Erythroblast (primary cell): Measurements from ENCODE around the gene EYA3.

Experiments
- DNase-seq, 2 experiments: peaks; one replicate each; lab custom pipeline; 2025; lab: John Stamatoyannopoulos, UW
- GATA1 ChIP-seq: IDR thresholded peaks from 2 replicates; pipeline ENCODE4 v1.6.1; 2011; ENCODE audit warnings: low read depth, mild to moderate bottlenecking, control low read depth, low read length, moderate library complexity
- POLR2A ChIP-seq: IDR thresholded peaks from 2 replicates; pipeline ENCODE4 v1.6.1; 2011; ENCODE audit warnings: mild to moderate bottlenecking, low read length

EYA3 gene

GRCh38 chr1:28099050-28099769, 10.8 kb upstream of the EYA3 start:
- no peak for DNase-seq
- TF ChIP-seq POLR2A, result no peak
- TF ChIP-seq GATA1, result no peak

DNA sequence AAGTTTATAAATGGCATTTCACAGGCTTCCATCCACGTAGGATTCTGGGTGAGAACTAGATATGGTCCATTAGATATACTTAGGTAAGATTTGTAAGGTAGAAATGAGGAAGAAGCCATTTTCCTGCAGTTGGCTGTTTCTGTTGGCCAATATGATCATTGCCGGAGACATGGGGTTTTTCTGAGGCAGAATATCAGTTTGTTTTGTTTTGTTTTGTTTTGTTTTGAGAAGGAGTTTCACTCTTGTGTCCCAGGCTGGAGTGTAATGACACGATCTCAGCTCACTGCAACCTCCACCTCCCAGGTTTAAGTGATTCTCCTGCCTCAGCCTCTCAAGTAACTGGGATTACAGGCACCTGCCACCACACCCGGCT, 8.7 kb upstream of the EYA3 start:
- no peak for TF ChIP-seq GATA1
- no peak for TF ChIP-seq POLR2A
- DNase-seq, result no peak

DNA sequence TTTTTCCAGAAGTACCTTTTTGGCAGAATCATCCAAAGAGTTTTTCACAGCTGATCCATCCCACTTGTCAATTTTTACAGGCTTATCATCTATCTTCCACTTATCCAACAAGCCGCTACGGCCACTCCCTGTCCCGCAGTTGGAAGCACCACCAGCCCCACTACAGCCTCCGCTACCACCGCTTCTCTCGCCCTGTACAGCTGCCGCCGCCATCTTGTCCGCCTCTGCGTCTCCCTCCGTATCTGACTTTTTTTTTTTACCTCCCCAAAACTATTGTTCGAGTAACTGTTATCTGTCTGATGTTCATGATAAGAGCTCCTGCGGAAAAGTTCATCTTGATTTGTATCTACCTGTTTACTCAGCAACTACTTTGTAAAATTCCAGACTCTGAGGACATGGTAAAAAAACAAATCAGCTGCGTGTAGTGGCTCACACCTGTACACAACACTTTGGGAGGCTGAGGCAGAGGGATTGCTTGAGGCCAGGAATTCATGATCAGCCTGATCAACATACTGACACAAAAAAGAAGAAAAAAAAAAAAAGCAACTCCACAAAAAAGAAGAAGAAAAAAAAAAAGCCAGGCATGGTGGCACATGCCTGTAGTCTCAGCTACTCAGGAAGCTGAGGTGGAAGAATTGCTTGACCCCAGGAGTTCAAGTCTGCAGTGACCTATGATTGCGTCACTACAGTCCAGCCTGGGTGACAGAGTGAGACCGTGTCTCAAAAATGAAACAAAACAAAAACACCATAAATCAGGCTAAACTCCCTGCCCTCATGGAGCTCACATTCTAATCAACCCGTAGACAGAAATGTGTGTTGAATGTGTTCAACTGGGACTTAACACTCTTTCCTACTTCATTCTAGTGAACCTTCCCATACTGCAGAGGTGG, 8.0 kb upstream of the EYA3 start:
- no peak for DNase-seq
- TF ChIP-seq GATA1, result no peak
- TF ChIP-seq POLR2A, result no peak

DNA sequence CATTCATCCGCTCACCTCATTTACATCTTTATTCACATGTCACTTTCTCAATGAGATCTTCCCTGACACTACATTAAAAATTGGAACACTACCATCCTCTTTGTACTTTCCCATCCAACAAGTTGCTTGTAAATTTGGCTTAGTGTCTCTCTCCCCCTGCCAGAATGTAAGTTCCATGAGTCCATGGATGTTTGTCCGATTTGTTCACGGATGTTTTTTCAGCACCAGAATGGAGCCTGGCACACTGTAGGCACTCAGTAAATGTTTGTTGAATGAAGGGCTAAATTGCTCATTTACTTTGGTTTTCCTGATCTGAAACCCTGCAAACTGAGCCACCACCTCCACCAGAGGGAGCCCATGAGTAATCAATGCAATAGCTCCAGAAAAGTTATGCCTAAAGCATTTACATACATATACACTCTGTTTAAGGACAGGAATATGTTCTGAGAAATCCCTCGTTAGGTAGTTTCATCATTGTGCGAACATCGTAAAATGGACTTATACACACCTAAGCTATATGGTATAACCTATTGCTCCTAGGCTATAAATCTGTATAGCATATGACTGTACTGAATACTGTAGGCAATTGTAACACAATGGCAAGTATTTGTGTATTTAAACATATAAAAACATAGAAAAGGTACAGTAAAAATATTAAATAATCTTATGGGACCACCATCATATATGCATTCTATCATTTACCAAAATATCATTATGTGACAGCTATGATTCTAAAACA, 2.8 kb upstream of the EYA3 start:
- TF ChIP-seq GATA1 (no peak), POLR2A (no peak)
- peak in 1 of 2 experiments; percentile 85 for DNase-seq

GRCh38 chr1:28087614-28088167, 719 bp downstream of the EYA3 start:
- DNase-seq, result peak in 1 of 2 experiments; percentile 73
- TF ChIP-seq POLR2A, result no peak
- no peak for TF ChIP-seq GATA1

DNA sequence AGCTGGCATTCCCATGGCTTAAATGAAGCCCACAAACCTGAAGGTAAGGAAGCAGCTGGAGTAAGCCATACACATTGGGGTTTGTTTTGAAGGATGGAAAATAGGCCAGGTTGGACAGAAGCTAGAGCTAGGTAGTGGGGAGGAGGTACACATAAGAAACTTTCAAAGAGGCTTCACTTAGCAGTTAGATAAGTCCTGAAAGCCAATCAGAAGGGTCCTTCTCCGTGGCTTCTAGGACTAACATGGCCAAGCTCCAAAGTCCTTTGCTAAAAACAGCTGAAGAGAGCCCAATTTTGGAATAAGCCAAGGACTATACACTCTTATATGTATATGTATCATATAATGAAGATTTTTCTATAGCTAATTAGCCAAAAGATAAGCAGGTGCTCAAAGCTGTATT, 1.8 kb downstream of the EYA3 start:
- TF ChIP-seq POLR2A (no peak), GATA1 (no peak)
- peak in 1 of 2 experiments; percentile 47 for DNase-seq

DNA sequence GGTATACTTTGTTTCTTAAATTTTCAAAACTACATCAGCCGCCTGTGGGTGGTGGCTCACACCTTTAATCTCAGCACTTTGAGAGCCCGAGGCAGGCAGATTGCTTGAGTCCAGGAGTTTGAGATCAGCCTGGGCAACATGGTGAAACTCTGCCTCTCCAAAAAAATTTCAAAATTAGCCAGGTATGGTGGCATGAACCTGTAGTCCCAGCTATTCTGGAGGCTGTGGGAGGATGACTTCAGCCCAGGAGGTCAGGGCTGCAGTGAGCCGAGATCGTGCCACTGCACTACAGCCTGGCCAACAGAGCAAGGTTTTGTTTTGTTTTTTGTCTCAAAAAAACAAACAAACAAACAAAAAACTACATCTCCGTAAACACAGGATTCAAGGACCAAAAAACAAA, 3.3 kb downstream of the EYA3 start:
- no peak for DNase-seq
- TF ChIP-seq GATA1 (no peak), POLR2A (no peak)

DNA sequence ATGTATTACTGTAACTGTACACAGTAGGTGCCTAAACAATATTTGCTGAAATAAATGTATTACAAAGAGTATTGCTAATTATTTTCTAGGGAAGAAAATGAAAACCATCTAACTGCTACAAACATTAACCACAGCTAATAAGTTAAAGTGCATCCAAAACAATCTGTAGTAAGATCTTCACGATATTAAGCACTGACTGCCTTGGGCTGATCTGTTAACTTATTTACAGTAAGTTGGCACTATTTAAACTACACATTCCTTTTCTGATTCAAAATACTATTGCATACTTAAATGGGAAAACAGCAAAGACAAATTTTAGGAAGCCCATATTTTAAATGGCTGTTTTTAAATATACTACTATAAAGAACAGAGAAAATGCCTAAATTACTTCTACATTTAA, 4.5 kb downstream of the EYA3 start:
- no peak for DNase-seq
- no peak for TF ChIP-seq GATA1
- no peak for TF ChIP-seq POLR2A

GRCh38 chr1:28078680-28079626, 9.5 kb downstream of the EYA3 start:
- no peak for DNase-seq
- no peak for TF ChIP-seq POLR2A
- no peak for TF ChIP-seq GATA1

DNA sequence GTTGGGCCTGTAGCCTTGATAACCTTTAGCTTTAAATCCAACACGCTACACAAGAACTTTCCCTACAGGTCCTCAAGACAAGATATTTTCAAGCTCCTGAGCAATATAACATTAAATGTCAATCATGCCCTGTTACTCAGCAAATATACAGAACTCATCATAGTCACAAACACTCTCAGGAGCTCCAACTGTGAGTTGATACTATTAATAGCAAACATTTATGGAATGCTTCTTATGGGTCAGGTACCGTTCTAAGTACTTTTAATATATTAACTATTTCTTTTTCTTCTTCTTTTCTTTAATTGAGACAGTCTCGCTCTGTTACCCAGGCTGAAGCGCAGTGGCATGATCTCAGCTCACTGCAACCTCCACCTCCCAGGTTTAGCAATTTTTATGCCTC, 10.1 kb downstream of the EYA3 start:
- no peak for DNase-seq
- no peak for TF ChIP-seq POLR2A
- no peak for TF ChIP-seq GATA1

DNA sequence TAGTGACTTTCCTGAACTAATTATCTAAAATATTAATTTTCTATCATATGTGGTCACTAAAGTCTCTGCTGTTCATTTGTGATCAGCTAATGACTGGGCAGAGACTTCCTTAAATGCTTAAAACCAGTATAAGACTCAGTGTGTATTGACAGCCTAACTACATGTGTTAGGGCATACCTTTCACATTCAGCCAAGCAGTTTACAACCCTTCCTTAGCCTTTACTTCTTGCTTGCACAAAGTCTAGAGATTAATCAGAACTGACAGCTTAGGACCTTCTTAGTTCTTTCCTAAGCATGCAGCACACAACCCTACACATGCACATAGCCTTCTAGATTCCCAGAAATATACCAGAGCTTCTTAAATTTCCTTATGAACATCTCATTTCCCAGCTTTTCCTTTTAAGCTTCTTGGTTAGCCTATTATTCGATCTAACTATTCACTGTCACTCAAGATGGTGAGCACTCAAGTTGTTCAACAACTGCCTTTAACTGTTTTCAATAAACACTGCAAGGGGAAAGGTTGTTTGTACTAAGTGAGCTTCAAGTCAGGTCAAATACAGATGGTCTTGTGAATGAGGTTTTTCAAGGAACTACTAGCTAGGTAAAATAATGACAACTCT, 13.4 kb downstream of the EYA3 start:
- DNase-seq, result no peak
- TF ChIP-seq POLR2A (no peak), GATA1 (no peak)

DNA sequence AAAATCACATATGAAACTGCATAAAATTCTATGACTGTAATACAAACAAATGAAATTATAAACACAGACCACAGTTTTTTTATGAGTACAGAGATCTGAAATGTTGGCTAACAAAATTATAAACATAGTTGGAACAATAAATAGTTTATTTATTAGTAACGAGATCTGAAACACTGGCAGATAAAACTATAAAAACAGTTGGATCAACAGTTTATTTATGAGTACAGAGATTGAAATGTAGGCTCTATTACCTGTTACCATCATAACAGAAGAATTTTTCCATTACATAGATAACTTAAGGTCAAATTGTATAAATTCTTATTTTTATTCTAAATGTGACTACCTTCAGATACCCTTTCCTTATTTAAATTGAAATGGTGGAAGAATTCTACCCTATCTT, 14.5 kb downstream of the EYA3 start:
- TF ChIP-seq GATA1 (no peak), POLR2A (no peak)
- no peak for DNase-seq
